ENCODE results near the gene HMCN2.

HMCN2 gene

GRCh38 chr9:130290291-130291181 is 25.0 kb downstream of the HMCN2 start:
- DNase-seq = no peak

- no peak for DNase-seq
These were observed 25.9 kb downstream of the HMCN2 start for GRCh38 chr9:130291474-130291873.

- DNase-seq = no peak
These were observed 26.5 kb downstream of the HMCN2 start for GRCh38 chr9:130292106-130292505.

GRCh38 chr9:130294664-130295063 is 29.1 kb downstream of the HMCN2 start:
- DNase-seq = no peak

- no peak for DNase-seq
These were observed 29.9 kb downstream of the HMCN2 start for GRCh38 chr9:130295431-130295830.

GRCh38 chr9:130295945-130296782 is 30.6 kb downstream of the HMCN2 start:
- no peak for DNase-seq

GRCh38 chr9:130296783-130297055 is 31.2 kb downstream of the HMCN2 start:
- DNase-seq = no peak

GRCh38 chr9:130297371-130297770 is 31.8 kb downstream of the HMCN2 start:
- peak in 1 of 14 donors; percentile 49 for DNase-seq

GRCh38 chr9:130298662-130299279 is 33.2 kb downstream of the HMCN2 start:
- no peak for DNase-seq

- DNase-seq = no peak
These were observed 34.4 kb downstream of the HMCN2 start for GRCh38 chr9:130299785-130300615.

- DNase-seq = no peak
These were observed 35.2 kb downstream of the HMCN2 start for GRCh38 chr9:130300739-130301138.

GRCh38 chr9:130301483-130302286 is 36.1 kb downstream of the HMCN2 start:
- peak in 1 of 14 donors; percentile 47 for DNase-seq

- DNase-seq = no peak
These were observed 37.4 kb downstream of the HMCN2 start for GRCh38 chr9:130302785-130303612.

- DNase-seq = no peak
These were observed 38.1 kb downstream of the HMCN2 start for GRCh38 chr9:130303613-130304055.

- DNase-seq = no peak
These were observed 38.6 kb downstream of the HMCN2 start for GRCh38 chr9:130304116-130304515.

- DNase-seq = no peak
These were observed 39.1 kb downstream of the HMCN2 start for GRCh38 chr9:130304643-130305042.

- no peak for DNase-seq
These were observed 39.8 kb downstream of the HMCN2 start for GRCh38 chr9:130305381-130305780.

- DNase-seq = no peak
These were observed 41.5 kb downstream of the HMCN2 start for GRCh38 chr9:130306823-130307666.

GRCh38 chr9:130307667-130307943 is 42.0 kb downstream of the HMCN2 start:
- no peak for DNase-seq

- no peak for DNase-seq
These were observed 42.6 kb downstream of the HMCN2 start for GRCh38 chr9:130308081-130308571.
